Activated CD8-positive, alpha-beta memory T cell treated with anti-CD3 and anti-CD28 coated beads for 1 hour (primary cell): ENCODE results near the gene SH3RF3.

Experiments
- DNase-seq, 2 donors: peaks; one replicate each; pipeline ENCODE4 v3.0.0-alpha.2; 2020; ENCODE audit warnings: low read depth in 1 of 2; ENCODE audit errors: extremely low read depth in 1 of 2

SH3RF3 gene

GRCh38 chr2:109383505-109384307 lies 254.7 kb downstream of the SH3RF3 start:
- no peak for DNase-seq

GRCh38 chr2:109384308-109385271 lies 255.6 kb downstream of the SH3RF3 start:
- no peak for DNase-seq

- DNase-seq: no peak
Observed at GRCh38 chr2:109385506-109385905, 256.5 kb downstream of the SH3RF3 start.

- no peak for DNase-seq
Observed at GRCh38 chr2:109386004-109386695, 257.1 kb downstream of the SH3RF3 start.

- DNase-seq: no peak
Observed at GRCh38 chr2:109387221-109387735, 258.3 kb downstream of the SH3RF3 start.

GRCh38 chr2:109387778-109388469 lies 258.9 kb downstream of the SH3RF3 start:
- DNase-seq: no peak

GRCh38 chr2:109391243-109391642 lies 262.2 kb downstream of the SH3RF3 start:
- no peak for DNase-seq

- no peak for DNase-seq
Observed at GRCh38 chr2:109392140-109392539, 263.1 kb downstream of the SH3RF3 start.

- DNase-seq: no peak
Observed at GRCh38 chr2:109392816-109393661, 264.0 kb downstream of the SH3RF3 start.

- DNase-seq: no peak
Observed at GRCh38 chr2:109393662-109393972, 264.6 kb downstream of the SH3RF3 start.

GRCh38 chr2:109395494-109396201 lies 266.6 kb downstream of the SH3RF3 start:
- DNase-seq: no peak

- DNase-seq: no peak
Observed at GRCh38 chr2:109396202-109397180, 267.5 kb downstream of the SH3RF3 start.

- no peak for DNase-seq
Observed at GRCh38 chr2:109397893-109398292, 268.9 kb downstream of the SH3RF3 start.

- DNase-seq: no peak
Observed at GRCh38 chr2:109398366-109399015, 269.5 kb downstream of the SH3RF3 start.

- DNase-seq: no peak
Observed at GRCh38 chr2:109399066-109399465, 270.1 kb downstream of the SH3RF3 start.

- no peak for DNase-seq
Observed at GRCh38 chr2:109400102-109400501, 271.1 kb downstream of the SH3RF3 start.

- no peak for DNase-seq
Observed at GRCh38 chr2:109401370-109401769, 272.4 kb downstream of the SH3RF3 start.
